ENCODE measurements around the gene PDE9A.

GRCh38 chr21:42785666-42786427 is 132.4 kb downstream of the PDE9A start:
- TF ChIP-seq POLR2A (IDR thresholded peaks at IDR 0.05; ENCODE audit: low read depth, low read length) (no peak), MAFK (IDR thresholded peaks at IDR 0.05; ENCODE audit: low read depth, low read length) (no peak), CTCF (conservative IDR thresholded peaks at IDR 0.05; ENCODE audit: low read depth, low read length) (no peak), MAZ (IDR thresholded peaks at IDR 0.05; ENCODE audit: borderline replicate concordance, low read depth, low read length) (no peak), CEBPB (IDR thresholded peaks at IDR 0.05; ENCODE audit: low read depth, low read length) (no peak), NFE2L2 (IDR thresholded peaks at IDR 0.05; ENCODE audit: low read depth, low read length) (no peak), MXI1 (IDR thresholded peaks at IDR 0.05; ENCODE audit: borderline replicate concordance, low read depth, low read length) (no peak), RAD21 (IDR thresholded peaks at IDR 0.05; ENCODE audit: low read length) (no peak)
